ENCODE measurements around the gene SSBP3. TPM values are rescaled to one million over a fixed set of nuclear protein-coding genes. Genes with fewer than 3 reads are reported as not detected.

SSBP3 gene
- total and polyA plus RNA-seq, 2 experiments from 2014 or later = 47.4 to 68.6 TPM

GRCh38 chr1:54413732-54414131 lies 7.5 kb upstream of the SSBP3 start (continued):
- no peak for TF ChIP-seq ZNF462 (CRISPR knock-in tag; IDR thresholded peaks at IDR 0.05)
- TF ChIP-seq, protein P1, sequence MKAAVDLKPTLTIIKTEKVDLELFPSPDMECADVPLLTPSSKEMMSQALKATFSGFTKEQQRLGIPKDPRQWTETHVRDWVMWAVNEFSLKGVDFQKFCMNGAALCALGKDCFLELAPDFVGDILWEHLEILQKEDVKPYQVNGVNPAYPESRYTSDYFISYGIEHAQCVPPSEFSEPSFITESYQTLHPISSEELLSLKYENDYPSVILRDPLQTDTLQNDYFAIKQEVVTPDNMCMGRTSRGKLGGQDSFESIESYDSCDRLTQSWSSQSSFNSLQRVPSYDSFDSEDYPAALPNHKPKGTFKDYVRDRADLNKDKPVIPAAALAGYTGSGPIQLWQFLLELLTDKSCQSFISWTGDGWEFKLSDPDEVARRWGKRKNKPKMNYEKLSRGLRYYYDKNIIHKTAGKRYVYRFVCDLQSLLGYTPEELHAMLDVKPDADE (IDR thresholded peaks at IDR 0.05) = no peak
- TF ChIP-seq POLR2AphosphoS5 (IDR thresholded peaks at IDR 0.05; ENCODE audit: low read depth) = no peak
- no peak for TF ChIP-seq STAT1 (IDR thresholded peaks at IDR 0.05; ENCODE audit: unreplicated experiment)
- no peak for TF ChIP-seq CREB1 (CRISPR knock-in tag; IDR thresholded peaks at IDR 0.05; ENCODE audit: low read depth)
- no peak for TF ChIP-seq NANOG (IDR thresholded peaks at IDR 0.05; ENCODE audit: borderline replicate concordance)
- no peak for TF ChIP-seq EZH2phosphoT487 (IDR thresholded peaks at IDR 0.05; ENCODE audit: unreplicated experiment)
- no peak for TF ChIP-seq JUNB (IDR thresholded peaks at IDR 0.05; ENCODE audit: unreplicated experiment)
- TF ChIP-seq, protein P2, sequence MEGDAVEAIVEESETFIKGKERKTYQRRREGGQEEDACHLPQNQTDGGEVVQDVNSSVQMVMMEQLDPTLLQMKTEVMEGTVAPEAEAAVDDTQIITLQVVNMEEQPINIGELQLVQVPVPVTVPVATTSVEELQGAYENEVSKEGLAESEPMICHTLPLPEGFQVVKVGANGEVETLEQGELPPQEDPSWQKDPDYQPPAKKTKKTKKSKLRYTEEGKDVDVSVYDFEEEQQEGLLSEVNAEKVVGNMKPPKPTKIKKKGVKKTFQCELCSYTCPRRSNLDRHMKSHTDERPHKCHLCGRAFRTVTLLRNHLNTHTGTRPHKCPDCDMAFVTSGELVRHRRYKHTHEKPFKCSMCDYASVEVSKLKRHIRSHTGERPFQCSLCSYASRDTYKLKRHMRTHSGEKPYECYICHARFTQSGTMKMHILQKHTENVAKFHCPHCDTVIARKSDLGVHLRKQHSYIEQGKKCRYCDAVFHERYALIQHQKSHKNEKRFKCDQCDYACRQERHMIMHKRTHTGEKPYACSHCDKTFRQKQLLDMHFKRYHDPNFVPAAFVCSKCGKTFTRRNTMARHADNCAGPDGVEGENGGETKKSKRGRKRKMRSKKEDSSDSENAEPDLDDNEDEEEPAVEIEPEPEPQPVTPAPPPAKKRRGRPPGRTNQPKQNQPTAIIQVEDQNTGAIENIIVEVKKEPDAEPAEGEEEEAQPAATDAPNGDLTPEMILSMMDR (conservative IDR thresholded peaks at IDR 0.05; ENCODE audit: low read depth in 2 of 2) = no peak
- no peak for TF ChIP-seq ZNF114 (CRISPR knock-in tag; IDR thresholded peaks at IDR 0.05)
- no peak for TF ChIP-seq REST (IDR thresholded peaks at IDR 0.05; ENCODE audit: unreplicated experiment)
- TF ChIP-seq EZH2 (IDR thresholded peaks at IDR 0.05; ENCODE audit: low read depth, unreplicated experiment) = no peak
